Activated naive CD4-positive, alpha-beta T cell treated with anti-CD3 and anti-CD28 coated beads for 36 hours (primary cell): ENCODE results near the gene MCRIP1. TPM values are rescaled to one million over a fixed set of nuclear protein-coding genes. Genes with fewer than 3 reads are reported as not detected.
A peak's percentile ranks its signal among the peaks of the same experiment; 100 is the strongest.
"Not testable (repeated sequence)": the region's sequence is repeated elsewhere in the genome, so short reads cannot be mapped to it uniquely, and the experiment has no call there.

ENCODE experiments used
- CTCF ChIA-PET: fragments of 350-600 bp; sonication (Branson Sonifier 250); formaldehyde crosslinking; loops from one replicate; lab custom pipeline; 2021; ENCODE audit warnings: antibody characterized with exemption; lab: Charles Lee
- DNase-seq: peaks from one replicate; pipeline ENCODE4 v3.0.0-alpha.2; 2020
- H3K27ac Mint-ChIP-seq: one replicate; pipeline ENCODE4 v1.8.0; 2021; ENCODE audit warnings: mild to moderate bottlenecking, mixed read lengths
- H3K27me3 Mint-ChIP-seq: one replicate; pipeline ENCODE4 v1.8.0; 2021; ENCODE audit warnings: low read depth, mixed read lengths
- H3K36me3 Mint-ChIP-seq: one replicate; pipeline ENCODE4 v1.8.0; 2021; ENCODE audit warnings: low read depth, mixed read lengths
- H3K4me1 Mint-ChIP-seq: one replicate; pipeline ENCODE4 v1.8.0; 2021; ENCODE audit warnings: low read depth, mixed read lengths
- H3K4me3 Mint-ChIP-seq: one replicate; pipeline ENCODE4 v1.8.0; 2021; ENCODE audit warnings: mild to moderate bottlenecking, moderate library complexity, mixed read lengths
- H3K9me3 Mint-ChIP-seq: one replicate; pipeline ENCODE4 v1.8.0; 2021; ENCODE audit warnings: mixed read lengths
- intact Hi-C: fragments of 100-400 bp; cut with micrococcal nuclease; formaldehyde crosslinking; loops from one replicate; pipeline ENCODE4 v1.15.1; 2023
- total RNA-seq, 2 experiments: library from RNA; stranded (reverse); gene quantifications; one replicate each; pipeline ENCODE4 v1.2.3, GENCODE V29; 2021

MCRIP1 gene
- total RNA-seq, 2 experiments from 2014 or later = 53.7 to 55.6 TPM

GRCh38 chr17:81844327-81844851, 11.3 kb upstream of the MCRIP1 start:
- intact Hi-C loops = no loop called here
- no peak overlapping the region for H3K27ac Mint-ChIP-seq

GRCh38 chr17:81843713-81844326, 10.7 kb upstream of the MCRIP1 start:
- H3K9me3 Mint-ChIP-seq = no peaks in the 10 kb centered on the region
- no peak overlapping the region for H3K27ac Mint-ChIP-seq
- CTCF ChIA-PET = no interaction called here
- H3K27me3 Mint-ChIP-seq = no peaks in the 10 kb centered on the region
- no peak overlapping the region for H3K4me3 Mint-ChIP-seq
- no peak for DNase-seq
- intact Hi-C loops = no loop called here
- peaks cover 16% of the 10 kb centered on the region for H3K36me3 Mint-ChIP-seq
- no peaks in the 10 kb centered on the region for H3K4me1 Mint-ChIP-seq

More at GRCh38 chr17:81844327-81844851, 11.3 kb upstream of the MCRIP1 start:
- peaks cover 16% of the 10 kb centered on the region for H3K36me3 Mint-ChIP-seq
- H3K27me3 Mint-ChIP-seq = no peaks in the 10 kb centered on the region
- H3K4me1 Mint-ChIP-seq = no peaks in the 10 kb centered on the region
- CTCF ChIA-PET = no interaction called here
- DNase-seq = no peak
- H3K4me3 Mint-ChIP-seq = no peak overlapping the region
- H3K9me3 Mint-ChIP-seq = no peaks in the 10 kb centered on the region

GRCh38 chr17:81842725-81843504, 9.8 kb upstream of the MCRIP1 start:
- intact Hi-C loops = no loop called here
- no peaks in the 10 kb centered on the region for H3K27me3 Mint-ChIP-seq
- H3K36me3 Mint-ChIP-seq = peaks cover 13% of the 10 kb centered on the region
- no peaks in the 10 kb centered on the region for H3K9me3 Mint-ChIP-seq
- no peak for DNase-seq
- H3K27ac Mint-ChIP-seq = no peak overlapping the region
- no peaks in the 10 kb centered on the region for H3K4me1 Mint-ChIP-seq
- H3K4me3 Mint-ChIP-seq = no peak overlapping the region
- CTCF ChIA-PET = interaction anchor here (0.6 kb wide), 1 partner anchor 213 kb away, joined by 7 read pairs; no protein-coding TSS in a partner anchor

- intact Hi-C loops = no loop called here
- no peaks in the 10 kb centered on the region for H3K27me3 Mint-ChIP-seq
- CTCF ChIA-PET = interaction anchor here (0.6 kb wide), 1 partner anchor 212 kb away, joined by 7 read pairs; no protein-coding TSS in a partner anchor
Measured at GRCh38 chr17:81842378-81842724, 9.3 kb upstream of the MCRIP1 start.

GRCh38 chr17:81841866-81842265, 8.8 kb upstream of the MCRIP1 start:
- no peaks in the 10 kb centered on the region for H3K27me3 Mint-ChIP-seq
- H3K4me1 Mint-ChIP-seq = no peaks in the 10 kb centered on the region
- H3K9me3 Mint-ChIP-seq = no peaks in the 10 kb centered on the region
- CTCF ChIA-PET = no interaction called here
- DNase-seq = no peak
- H3K36me3 Mint-ChIP-seq = peaks cover 11% of the 10 kb centered on the region
- intact Hi-C loops = no loop called here
- H3K27ac Mint-ChIP-seq = no peak overlapping the region
- no peak overlapping the region for H3K4me3 Mint-ChIP-seq

More at GRCh38 chr17:81842378-81842724, 9.3 kb upstream of the MCRIP1 start:
- no peak overlapping the region for H3K27ac Mint-ChIP-seq
- H3K9me3 Mint-ChIP-seq = no peaks in the 10 kb centered on the region
- no peak for DNase-seq
- peaks cover 13% of the 10 kb centered on the region for H3K36me3 Mint-ChIP-seq
- H3K4me1 Mint-ChIP-seq = no peaks in the 10 kb centered on the region
- H3K4me3 Mint-ChIP-seq = no peak overlapping the region

- H3K27me3 Mint-ChIP-seq = no peaks in the 10 kb centered on the region
- no peak overlapping the region for H3K27ac Mint-ChIP-seq
- intact Hi-C loops = no loop called here
- H3K9me3 Mint-ChIP-seq = no peaks in the 10 kb centered on the region
- no peak for DNase-seq
- no peak overlapping the region for H3K4me3 Mint-ChIP-seq
- CTCF ChIA-PET = no interaction called here
- peaks cover 8% of the 10 kb centered on the region for H3K36me3 Mint-ChIP-seq
- H3K4me1 Mint-ChIP-seq = no peaks in the 10 kb centered on the region
Measured at GRCh38 chr17:81840826-81841778, 8.0 kb upstream of the MCRIP1 start.

- intact Hi-C loops, H3K27me3 Mint-ChIP-seq, H3K4me1 Mint-ChIP-seq, H3K36me3 Mint-ChIP-seq, CTCF ChIA-PET, H3K4me3 Mint-ChIP-seq, H3K27ac Mint-ChIP-seq, DNase-seq, H3K9me3 Mint-ChIP-seq: not testable (repeated sequence)
Measured at GRCh38 chr17:81840059-81840458, 7.0 kb upstream of the MCRIP1 start.

- intact Hi-C loops = no loop called here
- Mint-ChIP-seq H3K4me1 (no peaks in the 10 kb centered on the region), H3K36me3 (no peaks in the 10 kb centered on the region), H3K4me3 (no peak overlapping the region), H3K9me3 (no peaks in the 10 kb centered on the region), H3K27ac (no peak overlapping the region), H3K27me3 (no peaks in the 10 kb centered on the region)
- no peak for DNase-seq
- CTCF ChIA-PET = interaction anchor here (0.7 kb wide), 1 partner anchor 489 kb away, joined by 6 read pairs; no protein-coding TSS in a partner anchor
Measured at GRCh38 chr17:81839301-81839700, 6.2 kb upstream of the MCRIP1 start.

- Mint-ChIP-seq H3K27ac (no peak overlapping the region), H3K4me1 (no peaks in the 10 kb centered on the region), H3K9me3 (no peaks in the 10 kb centered on the region), H3K27me3 (no peaks in the 10 kb centered on the region), H3K4me3 (no peak overlapping the region), H3K36me3 (no peaks in the 10 kb centered on the region)
- intact Hi-C loops = no loop called here
- no peak for DNase-seq
- CTCF ChIA-PET = interaction anchor here (0.6 to 0.7 kb wide), 2 partner anchors 75 to 489 kb away, joined by 3 to 6 read pairs; no protein-coding TSS in a partner anchor
Measured at GRCh38 chr17:81838753-81839255, 5.7 kb upstream of the MCRIP1 start.

GRCh38 chr17:81837641-81838040, 4.5 kb upstream of the MCRIP1 start:
- no peaks in the 10 kb centered on the region for H3K27me3 Mint-ChIP-seq
- no peaks in the 10 kb centered on the region for H3K9me3 Mint-ChIP-seq
- H3K4me3 Mint-ChIP-seq = no peak overlapping the region
- H3K36me3 Mint-ChIP-seq = peaks cover 2% of the 10 kb centered on the region
- no peak overlapping the region for H3K27ac Mint-ChIP-seq
- intact Hi-C loops = no loop called here
- CTCF ChIA-PET = interaction anchor here (0.6 kb wide), 1 partner anchor 119 kb away, joined by 3 read pairs; no protein-coding TSS in a partner anchor
- no peaks in the 10 kb centered on the region for H3K4me1 Mint-ChIP-seq
- no peak for DNase-seq

- H3K36me3 Mint-ChIP-seq = peaks cover 4% of the 10 kb centered on the region
- H3K4me1 Mint-ChIP-seq = peaks cover 14% of the 10 kb centered on the region
- CTCF ChIA-PET = no interaction called here
- no peaks in the 10 kb centered on the region for H3K27me3 Mint-ChIP-seq
- H3K9me3 Mint-ChIP-seq = no peaks in the 10 kb centered on the region
- no peak for DNase-seq
- H3K27ac Mint-ChIP-seq = peak within 1 kb of the TSS; percentile 78
- peak within 1 kb of the TSS; percentile 82 for H3K4me3 Mint-ChIP-seq
- intact Hi-C loops = no loop called here
Measured at GRCh38 chr17:81834831-81835267, 1.8 kb upstream of the MCRIP1 start, which contains the start of gene PPP1R27. TSS of gene PPP1R27 (minus strand) at chr17:81835050. CDS start at chr17:81834953, 97 bp downstream.
